ENCODE results near the gene WDR64. TPM values are rescaled to one million over a fixed set of nuclear protein-coding genes. Genes with fewer than 3 reads are reported as not detected.

WDR64 gene
- total RNA-seq, 1 experiment from 2014 or later: not detected

- H3K36me3 ChIP-seq: peaks cover 2% of the 10 kb centered on the region; the same call in 1 of the 2 replicates
- H3K4me3 ChIP-seq: peak overlapping the region; percentile 97
- no peak for DNase-seq
- H3K27me3 ChIP-seq: no peaks in the 10 kb centered on the region
- no peaks in the 10 kb centered on the region for H3K9me3 ChIP-seq (replicated peaks)
- H3K27ac ChIP-seq: peak overlapping the region; percentile 40; the same call in 1 of the 2 replicates
- H3K4me1 ChIP-seq: 0 out of 2 replicates have a peak, but pooled peaks cover 5% of the 10 kb centered on the region
Observed at GRCh38 chr1:241638909-241639622, 13.0 kb upstream of the WDR64 start.

DNA sequence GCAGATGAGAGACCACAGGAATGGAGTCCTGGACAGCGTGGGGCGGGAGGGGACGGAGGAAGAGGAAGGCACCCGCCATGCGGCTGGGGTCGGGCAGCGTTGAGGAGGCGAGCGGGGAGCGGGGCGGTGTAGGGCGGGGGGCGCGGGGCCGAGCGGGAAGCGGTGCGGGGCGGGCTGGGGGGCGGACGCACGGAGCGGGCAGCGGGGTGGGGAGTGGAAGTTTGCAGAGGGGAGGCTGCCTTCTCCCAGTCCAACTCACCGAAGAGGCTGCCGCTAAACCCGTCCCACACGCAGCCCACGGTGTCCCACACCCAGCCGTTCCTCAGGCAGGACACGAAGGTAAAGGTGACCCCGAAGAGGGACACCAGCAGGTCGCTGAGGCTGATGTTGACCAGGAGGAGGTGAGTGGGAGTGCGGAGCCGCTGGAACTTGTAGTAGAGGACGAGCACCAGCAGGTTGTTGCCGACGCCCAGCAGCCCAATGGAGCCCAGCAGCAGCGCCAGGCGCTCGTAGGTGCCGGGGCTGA lies 12.4 kb upstream of the WDR64 start:
- Histone ChIP-seq H3K9me3 (replicated peaks) (no peaks in the 10 kb centered on the region), H3K4me1 (0 out of 2 replicates have a peak, but pooled peaks cover 5% of the 10 kb centered on the region), H3K36me3 (peaks cover 2% of the 10 kb centered on the region; the same call in 1 of the 2 replicates), H3K4me3 (peak overlapping the region; percentile 97), H3K27ac (peak overlapping the region; percentile 61; the same call in 1 of the 2 replicates), H3K27me3 (no peaks in the 10 kb centered on the region)
- peak; percentile 53 to 59 for DNase-seq

DNA sequence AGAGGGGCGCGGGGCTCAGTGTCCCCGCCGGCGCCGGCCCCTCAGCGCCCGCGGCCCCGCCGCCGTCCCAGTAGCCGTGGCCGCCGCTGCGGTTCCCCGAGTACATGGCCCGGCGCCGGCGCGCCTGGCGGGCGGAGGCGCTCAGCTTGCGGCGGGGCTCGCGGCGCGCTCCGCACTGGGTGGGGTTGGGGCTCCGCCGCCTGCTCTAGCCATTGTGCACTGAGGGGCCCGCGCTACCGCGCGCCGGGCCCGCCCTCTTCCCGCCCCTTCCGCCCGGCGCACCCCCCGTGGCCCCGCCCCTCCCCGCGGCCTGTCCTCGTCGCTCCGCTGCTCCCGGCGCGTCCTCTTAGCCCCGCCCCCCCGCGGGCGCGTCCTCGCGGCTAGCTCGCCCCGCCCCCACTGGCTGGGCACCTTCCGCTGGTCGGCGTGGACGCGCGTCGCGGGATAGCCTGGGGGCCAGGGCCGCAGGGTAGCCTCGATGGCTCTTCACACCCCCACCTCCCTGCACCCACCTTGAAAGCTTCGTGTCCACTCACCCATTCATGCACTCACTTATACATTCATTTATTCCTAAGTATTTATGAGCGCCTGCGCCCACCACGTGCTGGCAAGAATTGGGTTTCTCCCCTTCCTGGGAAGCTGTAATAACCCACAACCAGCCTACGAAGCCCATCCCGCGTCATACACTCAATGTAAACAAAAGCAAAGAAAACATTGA lies 11.8 kb upstream of the WDR64 start, which contains the start of the genes CHML and OPN3:
Gene CHML, minus strand, starts transcription at position 221 of the 718 bp plus-strand sequence. CDS start 4,603 bp downstream, outside the sequence.
Gene OPN3, minus strand, starts transcription at position 221 of the 718 bp plus-strand sequence. Its CDS starts 115 bp downstream, at position 106.
- DNase-seq: peak; percentile 89
- Histone ChIP-seq H3K9me3 (replicated peaks) (no peaks in the 10 kb centered on the region), H3K27me3 (no peaks in the 10 kb centered on the region), H3K4me3 (peak within 1 kb of the TSS; percentile 97), H3K27ac (peak within 1 kb of the TSS; percentile 61; the same call in 1 of the 2 replicates), H3K4me1 (0 out of 2 replicates have a peak, but pooled peaks cover 5% of the 10 kb centered on the region), H3K36me3 (peaks cover 1% of the 10 kb centered on the region; the same call in 1 of the 2 replicates)

DNA sequence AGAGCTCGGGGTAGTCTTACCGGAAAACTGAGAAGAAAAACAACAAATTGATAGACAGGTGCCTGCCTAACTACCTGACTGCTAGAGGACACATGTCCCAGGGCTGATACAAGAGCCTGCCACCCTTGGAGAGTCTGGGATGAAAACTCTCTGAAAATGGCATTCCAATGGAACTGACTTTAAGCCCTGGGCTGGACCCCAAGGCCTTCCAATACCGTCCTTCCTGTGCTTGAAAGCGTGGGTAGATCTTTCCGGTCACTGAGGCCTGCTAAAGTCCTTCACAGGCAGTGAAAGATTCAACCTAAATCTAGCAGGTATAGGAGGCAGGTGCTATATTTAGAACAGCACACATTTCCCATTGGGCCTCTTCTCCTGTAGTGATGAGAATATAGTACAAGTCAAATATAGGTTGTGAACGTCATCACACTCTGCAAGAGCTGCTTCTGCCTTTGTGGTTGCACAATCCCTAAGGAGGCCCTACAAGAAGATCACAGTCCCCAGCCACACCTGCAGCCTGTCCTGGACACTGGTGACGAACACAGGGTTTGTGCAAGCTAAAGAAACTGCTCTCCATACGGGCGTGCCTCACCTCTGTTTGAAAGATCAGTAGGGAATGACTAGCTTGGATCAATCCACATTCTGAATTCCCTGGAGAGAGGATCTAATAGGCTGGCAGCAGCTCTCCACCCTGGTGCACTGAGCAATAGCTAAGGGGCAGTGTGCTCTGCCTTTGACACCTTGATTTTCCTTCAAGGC lies 11.0 kb upstream of the WDR64 start:
- H3K27ac ChIP-seq: 0 out of 2 replicates have a peak overlapping the region, but pooled peaks have one; percentile 24
- H3K27me3 ChIP-seq: no peaks in the 10 kb centered on the region
- no peaks in the 10 kb centered on the region for H3K9me3 ChIP-seq (replicated peaks)
- DNase-seq: no peak
- H3K36me3 ChIP-seq: no peaks in the 10 kb centered on the region
- peak overlapping the region; percentile 97 for H3K4me3 ChIP-seq
- H3K4me1 ChIP-seq: 0 out of 2 replicates have a peak, but pooled peaks cover 5% of the 10 kb centered on the region

GRCh38 chr1:241641773-241642592 lies 10.1 kb upstream of the WDR64 start:
- Histone ChIP-seq H3K36me3 (no peaks in the 10 kb centered on the region), H3K27me3 (no peaks in the 10 kb centered on the region), H3K9me3 (replicated peaks) (no peaks in the 10 kb centered on the region), H3K4me3 (no peak overlapping the region), H3K27ac (no peak overlapping the region), H3K4me1 (0 out of 2 replicates have a peak, but pooled peaks cover 5% of the 10 kb centered on the region)
- no peak for DNase-seq

DNA sequence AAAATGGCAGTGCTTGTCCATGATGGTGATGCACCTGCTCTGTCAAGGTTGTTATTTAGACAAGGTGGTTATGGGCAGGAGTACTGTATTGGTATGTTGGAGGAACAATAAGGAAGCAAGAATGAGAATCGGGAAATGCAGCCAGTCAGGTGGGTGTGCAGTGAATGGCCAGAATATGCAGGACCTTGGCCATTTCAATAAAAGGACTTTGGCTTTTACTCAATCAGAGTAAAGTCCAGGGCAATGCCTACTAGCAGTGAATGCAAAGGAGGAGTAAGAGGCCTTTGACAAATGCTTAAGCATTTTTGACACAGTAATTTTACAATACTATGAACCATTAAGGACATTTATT lies 9.5 kb upstream of the WDR64 start:
- Histone ChIP-seq H3K4me1 (no peaks in the 10 kb centered on the region), H3K9me3 (replicated peaks) (no peaks in the 10 kb centered on the region), H3K36me3 (no peaks in the 10 kb centered on the region), H3K27ac (no peak overlapping the region), H3K27me3 (no peaks in the 10 kb centered on the region), H3K4me3 (no peak overlapping the region)
- no peak for DNase-seq

DNA sequence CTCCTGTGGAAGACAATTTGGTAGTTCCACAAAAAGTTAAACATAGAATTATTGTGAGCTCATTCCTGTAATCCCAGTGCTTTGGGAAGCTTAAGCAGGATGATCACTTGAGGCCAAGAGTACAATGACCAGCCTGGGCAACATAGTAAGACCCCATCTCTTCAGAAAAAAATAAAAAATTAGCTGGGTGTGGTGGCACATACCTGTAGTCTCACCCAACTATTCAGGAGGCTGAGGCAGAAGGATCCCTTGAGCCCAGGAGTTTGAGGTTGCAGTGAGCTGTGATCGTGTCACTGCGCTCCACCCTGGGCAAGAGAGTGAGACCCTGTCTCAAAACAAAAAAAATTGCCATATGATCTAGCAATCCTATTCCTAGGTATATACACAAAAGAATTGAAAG lies 7.8 kb upstream of the WDR64 start:
- DNase-seq: no peak
- Histone ChIP-seq H3K9me3 (replicated peaks) (no peaks in the 10 kb centered on the region), H3K27me3 (no peaks in the 10 kb centered on the region), H3K4me1 (no peaks in the 10 kb centered on the region), H3K27ac (no peak overlapping the region), H3K36me3 (no peaks in the 10 kb centered on the region), H3K4me3 (no peak overlapping the region)

- DNase-seq: no peak
- Histone ChIP-seq H3K4me3 (no peak overlapping the region), H3K36me3 (no peaks in the 10 kb centered on the region), H3K4me1 (no peaks in the 10 kb centered on the region), H3K27ac (no peak overlapping the region), H3K9me3 (replicated peaks) (no peaks in the 10 kb centered on the region), H3K27me3 (no peaks in the 10 kb centered on the region)
Observed at GRCh38 chr1:241645199-241645598, 6.9 kb upstream of the WDR64 start.

- Histone ChIP-seq H3K4me3 (no peak overlapping the region), H3K27me3 (no peaks in the 10 kb centered on the region), H3K9me3 (replicated peaks) (no peaks in the 10 kb centered on the region), H3K4me1 (no peaks in the 10 kb centered on the region), H3K36me3 (no peaks in the 10 kb centered on the region), H3K27ac (no peak overlapping the region)
- no peak for DNase-seq
Observed at GRCh38 chr1:241646201-241646600, 5.9 kb upstream of the WDR64 start.

DNA sequence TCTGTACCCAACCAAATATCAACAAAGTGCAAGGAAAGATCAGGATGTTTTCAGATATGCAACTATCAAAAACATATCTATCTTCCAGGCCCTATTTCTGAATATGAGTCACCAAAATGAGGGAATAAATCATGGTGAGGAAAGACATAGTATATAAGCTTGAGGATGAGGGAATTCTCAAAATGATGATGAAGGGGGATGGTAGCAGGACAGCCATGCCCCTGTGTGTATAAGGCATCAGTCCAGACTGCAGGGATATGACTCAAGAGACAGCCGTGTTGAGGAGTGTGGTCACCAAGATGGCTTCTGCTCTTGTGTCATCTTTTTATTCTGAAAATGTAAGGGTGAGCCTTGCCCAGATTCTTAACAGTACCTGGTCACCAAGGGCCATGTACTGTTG lies 4.4 kb upstream of the WDR64 start:
- H3K4me3 ChIP-seq: no peak overlapping the region
- DNase-seq: no peak
- H3K36me3 ChIP-seq: no peaks in the 10 kb centered on the region

DNA sequence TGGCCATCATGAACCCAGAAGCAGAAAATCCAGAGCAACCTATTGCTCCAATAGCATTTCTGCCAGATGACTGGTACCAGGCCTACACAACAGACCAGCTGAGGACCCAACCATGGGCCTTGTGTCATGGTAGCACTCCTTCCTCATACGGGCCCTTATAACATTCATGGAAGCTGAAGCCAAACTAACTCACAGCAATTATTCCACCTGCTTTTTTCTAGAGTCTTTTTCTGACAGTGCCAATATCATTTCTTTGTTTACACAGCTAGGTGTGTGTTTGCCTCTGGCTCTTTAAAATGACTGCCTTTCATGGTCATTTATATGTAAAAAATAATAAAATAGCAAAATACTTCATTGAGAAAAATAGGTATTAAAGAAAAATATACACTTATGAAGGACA lies 3.9 kb upstream of the WDR64 start:
- Histone ChIP-seq H3K4me3 (no peak overlapping the region), H3K36me3 (no peaks in the 10 kb centered on the region), H3K27me3 (no peaks in the 10 kb centered on the region), H3K4me1 (no peaks in the 10 kb centered on the region), H3K27ac (no peak overlapping the region), H3K9me3 (replicated peaks) (no peaks in the 10 kb centered on the region)
- DNase-seq: no peak

More for the DNA sequence above, 4.4 kb upstream of the WDR64 start:
- no peaks in the 10 kb centered on the region for H3K27me3 ChIP-seq
- H3K9me3 ChIP-seq (replicated peaks): no peaks in the 10 kb centered on the region
- H3K4me1 ChIP-seq: no peaks in the 10 kb centered on the region
- H3K27ac ChIP-seq: no peak overlapping the region

GRCh38 chr1:241654019-241654418 lies 1.9 kb downstream of the WDR64 start:
- Histone ChIP-seq H3K4me1 (no peaks in the 10 kb centered on the region), H3K27me3 (no peaks in the 10 kb centered on the region), H3K27ac (no peak overlapping the region), H3K4me3 (no peak overlapping the region), H3K36me3 (no peaks in the 10 kb centered on the region), H3K9me3 (replicated peaks) (no peaks in the 10 kb centered on the region)
- DNase-seq: no peak

- Histone ChIP-seq H3K27ac (no peak overlapping the region), H3K4me3 (no peak overlapping the region), H3K36me3 (no peaks in the 10 kb centered on the region), H3K9me3 (replicated peaks) (no peaks in the 10 kb centered on the region), H3K27me3 (no peaks in the 10 kb centered on the region), H3K4me1 (no peaks in the 10 kb centered on the region)
- DNase-seq: no peak
Observed at GRCh38 chr1:241654641-241655040, 2.6 kb downstream of the WDR64 start.

Measured in SJCRH30 (cell line).